ENCODE measurements around the gene ATP1B1.
"Not testable (repeated sequence)": the region's sequence is repeated elsewhere in the genome, so short reads cannot be mapped to it uniquely, and the experiment has no call there.

Gene ATP1B1

DNA sequence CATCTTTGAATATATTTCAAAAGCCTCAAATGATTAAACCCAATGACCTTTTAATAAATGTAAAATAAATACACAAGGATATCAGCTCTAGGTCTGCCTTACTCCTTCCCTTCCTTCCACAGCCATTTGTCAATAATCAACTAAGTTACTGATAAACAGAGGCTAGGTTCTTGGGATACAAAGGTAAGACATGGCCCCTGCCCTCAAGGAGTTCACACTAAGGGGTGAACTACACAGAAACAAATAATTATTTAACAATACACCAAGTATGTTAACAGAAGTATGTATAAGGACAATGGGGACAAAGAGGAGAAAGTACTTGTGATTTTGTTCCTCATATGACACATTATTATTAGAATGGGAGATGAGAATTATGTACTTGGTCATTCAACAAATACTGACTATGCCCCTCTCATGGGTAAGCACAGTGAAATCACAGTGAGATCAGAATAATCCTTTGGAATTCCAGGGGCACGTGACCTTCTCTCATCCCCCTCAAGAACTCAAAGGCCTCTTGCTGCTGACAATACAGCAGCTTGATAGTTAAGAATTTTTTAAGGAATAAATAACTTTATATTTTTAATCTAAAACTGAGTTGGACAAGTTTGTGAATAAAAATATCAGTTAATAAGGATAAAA is 40.2 kb downstream of the ATP1B1 start:
- DNase-seq = no peak

- peak; percentile 24 for DNase-seq
Measured at GRCh38 chr1:169148472-169149252, 42.2 kb downstream of the ATP1B1 start.

DNA sequence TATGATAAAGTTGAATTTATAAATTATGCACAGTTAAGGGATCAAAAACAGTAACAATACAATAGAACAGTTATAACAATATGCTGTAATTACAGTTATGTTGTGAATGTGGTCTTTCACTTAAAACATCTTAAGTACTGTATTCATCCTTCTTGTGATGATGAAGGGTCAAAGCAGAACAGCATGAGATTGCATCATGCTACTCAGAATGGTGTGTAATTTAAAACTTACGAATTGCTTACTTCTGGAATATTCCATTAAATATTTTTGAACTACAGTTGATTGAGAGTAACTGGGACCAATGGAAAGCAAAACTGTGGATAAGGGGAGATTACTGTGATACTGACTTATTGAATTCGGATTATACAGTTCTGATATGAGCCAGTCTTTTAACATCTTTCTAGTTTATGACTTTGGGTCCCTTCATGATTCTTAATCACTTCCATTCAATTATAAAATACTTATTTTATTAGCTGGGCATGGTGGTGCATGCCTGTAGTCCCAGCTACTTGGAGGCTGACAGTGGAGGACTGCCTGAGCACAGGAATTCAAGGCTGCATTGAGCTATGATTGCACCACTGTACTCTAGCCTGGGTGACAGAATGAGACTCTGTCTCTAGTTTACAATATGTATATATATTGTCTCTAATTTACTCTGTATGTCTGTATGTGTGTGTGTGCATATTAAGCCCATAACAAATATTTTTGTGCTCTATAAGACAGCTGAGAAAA is 43.2 kb downstream of the ATP1B1 start:
- no peak for DNase-seq

DNA sequence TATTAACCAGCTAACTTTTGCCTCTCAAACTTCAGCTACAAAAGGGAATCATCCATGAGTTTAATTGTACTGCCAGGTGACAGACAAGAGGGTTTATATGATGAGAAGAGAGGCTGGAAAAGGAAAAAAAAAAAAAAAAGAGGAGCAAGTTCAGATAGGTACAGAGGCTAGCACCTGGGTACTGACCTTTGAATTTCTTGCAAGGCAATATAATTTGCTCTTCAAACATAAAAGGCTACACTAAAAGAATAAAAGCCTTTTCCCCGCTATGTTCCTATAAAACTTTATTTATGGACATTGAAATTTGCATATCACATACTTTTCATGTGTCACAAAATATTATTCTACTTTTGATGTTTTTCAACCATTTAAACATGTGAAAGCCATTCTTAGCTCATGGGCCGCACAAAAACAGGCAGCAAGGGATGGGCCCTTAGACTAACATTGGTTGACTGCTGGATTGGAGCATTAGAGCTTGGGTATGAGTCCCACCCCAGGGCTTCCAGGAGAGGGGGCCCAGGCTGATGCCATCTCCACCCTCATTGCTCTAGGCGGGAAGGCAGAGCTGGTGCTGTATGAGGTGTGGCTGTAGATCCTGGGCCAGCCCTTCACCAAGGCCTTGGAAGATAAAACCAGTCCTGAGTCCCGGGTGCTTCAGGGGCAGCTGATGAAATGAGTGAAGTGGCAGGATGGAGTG is 44.3 kb downstream of the ATP1B1 start:
- DNase-seq = no peak

DNA sequence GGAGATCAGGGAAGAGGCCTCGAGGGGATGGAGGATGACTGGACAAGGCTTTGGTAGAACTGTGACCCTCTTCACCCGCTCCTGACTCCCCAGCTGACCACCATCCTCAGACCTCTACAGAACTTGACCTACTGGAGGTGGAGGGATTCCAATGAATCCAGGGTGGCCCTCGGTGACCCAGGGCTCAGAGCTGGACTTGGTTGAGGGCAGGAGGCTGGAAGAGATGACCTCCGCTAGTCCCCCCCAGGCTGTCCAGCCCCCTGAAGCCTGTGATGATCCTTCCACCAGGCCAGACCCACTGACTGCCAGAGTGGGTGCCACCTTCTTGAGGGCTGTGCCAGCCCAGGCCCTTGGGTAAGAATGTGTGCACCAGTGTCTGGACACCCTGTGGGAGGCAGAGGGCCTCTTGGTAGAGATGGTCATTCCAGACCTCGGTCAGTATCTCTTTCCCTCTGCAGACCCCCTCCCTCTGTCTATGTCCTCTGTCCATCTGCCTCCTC is 44.9 kb downstream of the ATP1B1 start:
- DNase-seq = no peak

DNA sequence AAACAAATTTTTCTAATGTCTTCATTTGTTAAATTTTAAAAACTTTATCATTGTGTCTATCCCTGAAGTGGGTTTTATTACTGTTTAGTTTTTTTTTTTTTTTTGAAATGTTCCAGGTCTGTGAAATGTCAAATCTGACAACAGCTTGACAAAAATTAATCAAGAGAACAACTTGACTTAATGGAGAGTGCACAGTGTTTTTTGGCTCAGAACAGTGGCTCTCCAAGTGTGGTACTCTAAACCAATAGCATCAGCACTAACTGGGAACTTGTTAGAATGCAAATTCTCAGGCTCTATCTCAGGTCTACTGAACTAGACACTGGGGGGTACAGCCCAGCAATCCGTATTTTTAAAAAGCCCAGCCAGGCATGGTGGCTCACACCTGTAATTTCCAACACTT is 49.2 kb downstream of the ATP1B1 start:
- DNase-seq = no peak

- no peak for DNase-seq
Measured at GRCh38 chr1:169156580-169156979, 50.1 kb downstream of the ATP1B1 start.

DNA sequence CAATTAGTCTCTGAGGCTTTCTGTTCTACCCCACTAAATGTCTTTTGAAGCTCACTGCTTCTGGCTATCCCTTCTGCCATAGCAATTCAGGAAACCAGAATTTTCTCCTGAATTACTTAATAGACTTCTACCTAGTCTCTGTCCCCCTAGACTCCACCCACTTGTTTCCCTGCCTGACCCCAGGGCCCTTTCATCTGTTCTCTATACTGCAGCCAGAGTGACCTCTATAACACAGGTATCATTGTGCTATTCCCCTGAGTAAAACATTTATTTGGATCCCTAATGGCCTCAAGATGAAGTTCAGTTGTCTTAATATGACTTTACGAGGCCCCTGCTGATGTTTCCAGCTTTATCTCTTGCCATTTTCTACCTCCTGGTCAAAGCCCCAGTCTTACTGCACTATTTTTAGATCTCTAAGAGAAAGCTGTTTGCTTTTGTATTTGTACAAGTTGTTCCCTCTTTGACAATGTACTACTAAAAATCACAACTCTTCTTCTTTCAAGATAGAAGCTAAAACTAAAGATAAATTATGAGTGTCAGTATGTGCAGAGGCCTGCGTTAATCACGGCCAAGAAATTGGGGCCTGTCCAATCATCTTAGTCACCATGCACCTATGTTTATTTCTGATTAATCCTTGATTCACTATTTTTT is 54.5 kb downstream of the ATP1B1 start:
- no peak for DNase-seq

DNA sequence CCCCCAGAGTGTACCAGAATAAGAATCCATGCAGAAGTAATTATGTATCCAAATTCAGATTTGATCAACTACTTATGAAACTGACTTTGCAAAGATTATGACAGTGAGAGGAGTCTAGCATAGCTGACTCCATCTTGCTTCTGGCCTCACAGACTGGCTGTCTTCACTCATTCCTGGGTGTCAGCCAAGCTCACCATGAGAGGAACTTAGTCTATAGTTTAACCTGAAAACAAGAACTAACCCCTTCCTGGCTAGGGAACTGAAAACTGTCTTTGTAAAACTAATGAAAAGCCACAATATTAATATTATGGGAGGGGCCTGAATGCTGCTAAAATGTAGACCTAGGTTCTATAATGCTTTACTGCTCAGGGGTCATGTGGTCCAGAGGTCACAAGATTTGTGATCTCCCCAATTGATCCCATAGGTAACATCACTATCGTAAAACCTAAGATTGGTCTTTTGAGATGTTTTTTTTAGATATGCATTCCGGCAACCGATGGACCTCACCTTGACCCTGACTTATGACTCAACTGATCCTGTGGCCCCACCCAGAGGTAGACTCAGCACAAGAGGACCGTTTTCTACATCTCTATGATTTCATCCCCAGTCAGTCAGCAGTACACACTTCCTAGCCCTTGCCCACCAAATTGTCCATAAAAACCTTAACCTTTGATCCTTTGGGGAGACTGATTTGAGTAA is 55.2 kb downstream of the ATP1B1 start:
- DNase-seq = no peak

- no peak for DNase-seq
Measured at GRCh38 chr1:169163059-169163458, 56.6 kb downstream of the ATP1B1 start.

DNA sequence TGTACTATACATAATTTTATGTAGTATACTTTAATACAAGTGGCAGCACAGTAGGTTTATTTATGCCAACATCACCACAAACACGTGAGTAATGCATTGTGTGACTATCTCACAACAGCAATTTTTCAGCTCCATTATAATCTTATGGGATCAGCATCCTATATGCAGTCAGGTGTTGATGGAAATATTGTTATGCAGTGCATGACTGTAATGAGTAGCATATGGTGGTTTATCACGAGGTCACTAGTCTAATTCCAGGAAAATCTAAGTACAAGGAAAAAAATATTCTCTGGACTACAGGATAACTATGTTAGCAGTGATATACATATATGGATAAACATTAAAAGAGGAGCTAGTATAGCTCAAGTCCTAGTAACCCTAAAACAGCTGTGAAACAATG is 69.0 kb downstream of the ATP1B1 start:
- no peak for DNase-seq

DNA sequence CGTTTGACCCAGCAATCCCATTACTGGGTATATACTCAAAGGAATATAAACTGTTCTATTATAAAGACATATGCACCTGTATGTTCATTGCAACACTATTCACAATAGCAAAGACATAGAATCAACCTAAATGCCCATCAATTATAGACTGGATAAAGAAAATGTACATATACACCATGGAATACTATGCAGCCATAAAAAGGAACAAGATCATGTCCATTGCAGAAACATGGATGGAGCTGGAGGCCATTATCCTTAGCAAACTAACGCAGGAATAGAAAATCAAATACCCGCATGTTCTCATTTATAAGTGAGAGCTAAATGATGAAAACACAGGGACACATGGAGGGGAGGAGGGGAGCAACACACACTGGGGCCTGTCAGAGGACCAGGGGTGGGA is 72.9 kb downstream of the ATP1B1 start:
- DNase-seq = not testable (repeated sequence)

DNA sequence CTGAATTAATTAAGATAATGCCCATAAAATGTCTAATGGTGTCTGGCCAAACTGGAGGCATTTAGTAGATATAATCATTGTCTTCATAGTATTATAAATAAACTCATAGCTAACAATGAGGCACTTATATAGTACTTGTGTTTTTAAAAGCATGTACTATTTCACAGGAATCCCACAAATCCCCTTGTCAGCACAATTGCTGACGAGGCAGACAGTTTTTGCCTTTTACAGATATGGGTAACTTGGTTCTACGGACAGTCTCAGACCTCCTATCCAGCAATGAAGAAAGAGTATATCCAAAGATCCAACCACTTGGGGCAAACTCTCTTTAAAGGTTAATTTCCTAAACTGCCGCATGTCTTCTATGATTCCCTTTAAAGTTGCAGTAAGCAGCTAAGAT is 73.7 kb downstream of the ATP1B1 start:
- DNase-seq = no peak

Data from hematopoietic multipotent progenitor cell treated with erythropoietin and hydrocortisone succinate and interleukin-3 and kit ligand, for 6 days (in vitro differentiated cells).